Motor neuron (in vitro differentiated cells): ENCODE results near the gene ST14. TPM values are rescaled to one million over a fixed set of nuclear protein-coding genes. Genes with fewer than 3 reads are reported as not detected.

Experiments
- ATAC-seq, 8 experiments: fragments of 200-7000 bp; cut with Tn5 transposase; replicated peaks in 6 of 8; 2 replicates each; pipeline ENCODE4 v1.8.0; 2021; ENCODE audit warnings: mild to moderate bottlenecking in 8 of 8, moderate library complexity in 8 of 8
- H3K27ac ChIP-seq, 2 donors: fragments of 250-450 bp; sonication (Bioruptor Pico); 2 replicates each; pipeline ENCODE4 v1.9.0; 2021; ENCODE audit warnings: antibody characterized with exemption in 2 of 2, mild to moderate bottlenecking in 2 of 2, moderate library complexity in 1 of 2
- H3K4me1 ChIP-seq, 2 donors: fragments of 250-450 bp; sonication (Bioruptor Pico); replicated peaks in 1 of 2; 2 replicates each; pipeline ENCODE4 v1.6.1; 2021; ENCODE audit warnings: antibody characterized with exemption in 2 of 2, mild to moderate bottlenecking in 2 of 2, moderate library complexity in 1 of 2
- H3K4me3 ChIP-seq, 5 donors: fragments of 250-450 bp; sonication (Bioruptor Pico); 2 replicates each; pipeline ENCODE4 v1.9.0; 2021; ENCODE audit warnings: antibody characterized with exemption in 5 of 5, mild to moderate bottlenecking in 5 of 5, moderate library complexity in 4 of 5
- WGBS, 10 experiments: fragments of 450-650 bp; shearing (Covaris generic); methylation state at CpG; one replicate each; pipeline ENCODE4 v1.0.0; 2022; 5-methylcytosine and 5-hydroxymethylcytosine counted together
- in situ Hi-C, 9 experiments: fragments of 400-800 bp; cut with MboI; loops; one replicate each; pipeline ENCODE4 v1.15.0; 2021; ENCODE audit warnings: low sequenced_read_pairs in 9 of 9, low pct_unique_long_range_greater_than_20kb in 2 of 9; ENCODE audit not compliant: unreplicated experiment in 9 of 9
- total RNA-seq, 8 experiments: library from RNA; unstranded; fragments of 300-600 nt; gene quantifications; 2 replicates each; pipeline versions ENCODE4 v1.2.3 to v1.2.4, GENCODE V29; 2022

ST14 gene
- total RNA-seq = 1 to 10 TPM in 1 of 8 experiments, under 1 TPM in 4, not detected in 3; 0.09 to 1.1 (median 0.25) TPM

DNA sequence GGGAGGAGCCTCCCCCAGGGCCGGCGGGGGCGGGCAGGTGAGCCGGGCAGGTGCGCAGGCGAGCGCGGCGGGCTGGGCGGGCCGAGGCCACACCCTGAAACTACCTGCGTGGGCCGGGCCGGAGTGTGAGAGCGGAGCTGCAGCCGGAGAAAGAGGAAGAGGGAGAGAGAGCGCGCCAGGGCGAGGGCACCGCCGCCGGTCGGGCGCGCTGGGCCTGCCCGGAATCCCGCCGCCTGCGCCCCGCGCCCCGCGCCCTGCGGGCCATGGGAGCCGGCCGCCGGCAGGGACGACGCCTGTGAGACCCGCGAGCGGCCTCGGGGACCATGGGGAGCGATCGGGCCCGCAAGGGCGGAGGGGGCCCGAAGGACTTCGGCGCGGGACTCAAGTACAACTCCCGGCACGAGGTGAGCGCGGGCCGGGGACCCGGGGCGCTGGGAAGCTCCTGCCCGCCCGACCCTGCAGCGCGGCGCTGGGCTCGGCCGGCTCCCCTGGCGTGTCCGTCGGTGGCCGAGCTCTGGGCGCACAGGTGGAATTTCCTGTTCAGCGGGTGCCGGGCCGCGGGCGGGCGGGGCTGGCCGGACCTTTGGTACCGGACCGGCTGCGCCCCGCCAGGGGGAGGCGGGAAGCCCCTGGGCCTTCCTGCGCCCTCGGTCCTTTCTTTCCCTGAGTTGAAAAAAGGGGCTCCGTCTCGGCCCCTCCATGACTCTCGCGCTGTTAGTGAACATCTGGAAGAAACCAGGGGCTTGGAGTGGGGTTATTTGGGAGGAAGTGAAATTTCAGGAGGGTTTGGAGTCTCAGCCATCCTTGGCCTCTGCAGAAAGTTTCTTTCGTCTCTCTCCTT lies at the start of gene ST14:
Gene ST14 (plus strand): TSS at position 126 of the 841 bp plus-strand sequence. CDS start 198 bp downstream, at position 324.
- H3K27ac ChIP-seq = no peak within 1 kb of the TSS
- in situ Hi-C loops = no loop called here
- ATAC-seq = peak in 4 of 8 experiments; percentile 20 to 37 (median 30)
- H3K4me3 ChIP-seq = peak within 1 kb of the TSS in 1 of 5 donors; percentile 23
- WGBS, 10 experiments = 0 to 80% (median 33%) methylated on average over 1 to 6 of the region's 89 CpGs; no CpG with 5 or more reads in 6 of the 10 experiments
- no peaks in the 10 kb centered on the region for H3K4me1 ChIP-seq

- Histone ChIP-seq H3K4me3 (no peak overlapping the region), H3K4me1 (no peaks in the 10 kb centered on the region), H3K27ac (no peak overlapping the region)
- in situ Hi-C loops = loop anchor here in 1 of 9 experiments (25.0 kb wide), 1 partner anchor 173 kb away; no protein-coding TSS in a partner anchor
- WGBS, 10 experiments = 37 to 100% (median 85%) methylated on average over 1 to 6 of the region's 7 CpGs
- ATAC-seq = peak in 1 of 8 experiments; percentile 77
These were observed 49.1 kb upstream of the ST14 start for GRCh38 chr11:130110339-130111108.

GRCh38 chr11:130112071-130112830 lies 47.3 kb upstream of the ST14 start:
- WGBS, 10 experiments = 83 to 100% (median 93%) methylated on average over 2 to 10 of the region's 10 CpGs
- no peaks in the 10 kb centered on the region for H3K4me1 ChIP-seq
- no peak overlapping the region for H3K27ac ChIP-seq
- no peak overlapping the region for H3K4me3 ChIP-seq
- no peak for ATAC-seq
- in situ Hi-C loops = loop anchor here in 1 of 9 experiments (25.0 kb wide), 1 partner anchor 175 kb away; no protein-coding TSS in a partner anchor

DNA sequence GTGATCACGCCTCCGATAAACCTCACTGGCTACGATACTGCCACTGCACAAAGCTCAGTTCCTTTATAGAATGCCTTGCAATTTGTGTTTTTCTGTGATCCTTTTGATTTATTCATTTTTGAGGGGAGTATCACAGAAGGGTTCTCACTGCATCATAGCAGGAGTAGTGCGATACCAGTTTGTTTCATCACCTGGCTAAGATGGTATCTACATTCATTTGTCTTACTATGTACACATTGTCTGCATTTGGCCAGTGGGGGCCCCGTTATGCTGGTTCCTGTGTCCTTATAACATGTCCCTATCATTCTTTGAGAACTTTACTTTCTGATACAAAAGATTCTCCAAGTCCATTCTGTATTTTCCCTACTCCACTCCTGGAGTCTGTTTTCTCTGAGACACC lies 45.3 kb upstream of the ST14 start:
- Histone ChIP-seq H3K4me3 (no peak overlapping the region), H3K27ac (no peak overlapping the region), H3K4me1 (no peaks in the 10 kb centered on the region)
- in situ Hi-C loops = loop anchor here in 1 of 9 experiments (25.0 kb wide), 1 partner anchor 177 kb away; no protein-coding TSS in a partner anchor
- 93 to 100% (median 97%) methylated on average over 2 to 5 of the region's 5 CpGs; no CpG with 5 or more reads in 1 of the 10 experiments for WGBS, 10 experiments
- no peak for ATAC-seq

GRCh38 chr11:130114726-130115125 lies 44.9 kb upstream of the ST14 start:
- WGBS, 10 experiments = 90 to 100% (median 100%) methylated on average over 1 to 4 of the region's 4 CpGs; no CpG with 5 or more reads in 1 of the 10 experiments
- H3K4me1 ChIP-seq = no peaks in the 10 kb centered on the region
- no peak overlapping the region for H3K27ac ChIP-seq
- ATAC-seq = no peak
- in situ Hi-C loops = loop anchor here in 1 of 9 experiments (25.0 kb wide), 1 partner anchor 177 kb away; no protein-coding TSS in a partner anchor
- no peak overlapping the region for H3K4me3 ChIP-seq

DNA sequence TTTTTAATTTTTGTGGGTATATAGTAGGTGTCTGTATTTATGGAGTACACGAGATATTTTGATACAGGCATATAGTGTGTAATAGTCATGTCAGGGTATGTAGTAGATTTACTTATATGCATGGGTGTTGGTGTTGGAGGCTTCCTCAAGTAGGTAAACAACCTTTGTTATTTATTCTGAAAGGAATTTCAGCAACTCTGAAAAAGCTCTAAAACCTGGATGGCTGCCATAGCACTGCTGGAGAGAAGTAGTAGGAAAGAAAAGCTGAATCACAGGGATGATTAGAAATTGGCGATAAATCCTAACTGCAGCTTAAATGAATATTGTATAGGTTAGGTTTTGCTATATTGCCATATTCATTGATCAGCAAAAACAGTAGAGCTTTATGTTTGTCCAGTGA lies 44.4 kb upstream of the ST14 start:
- H3K27ac ChIP-seq = no peak overlapping the region

GRCh38 chr11:130118165-130118564 lies 41.4 kb upstream of the ST14 start:
- no peaks in the 10 kb centered on the region for H3K4me1 ChIP-seq
- no peak overlapping the region for H3K4me3 ChIP-seq
- in situ Hi-C loops = loop anchor here in 1 of 9 experiments (25.0 kb wide), 1 partner anchor 181 kb away; no protein-coding TSS in a partner anchor
- H3K27ac ChIP-seq = no peak overlapping the region
- 57 to 100% (median 93%) methylated on average over 1 to 2 of the region's 2 CpGs; no CpG with 5 or more reads in 1 of the 10 experiments for WGBS, 10 experiments
- no peak for ATAC-seq

More for the DNA sequence above, 44.4 kb upstream of the ST14 start:
- Histone ChIP-seq H3K4me1 (no peaks in the 10 kb centered on the region), H3K4me3 (no peak overlapping the region)
- ATAC-seq = peak in 1 of 8 experiments; percentile 53
- in situ Hi-C loops = loop anchor here in 1 of 9 experiments (25.0 kb wide), 1 partner anchor 178 kb away; no protein-coding TSS in a partner anchor
- WGBS, 10 experiments = 80 to 100% (median 100%) methylated on average over 1 to 2 of the region's 2 CpGs; no CpG with 5 or more reads in 1 of the 10 experiments

DNA sequence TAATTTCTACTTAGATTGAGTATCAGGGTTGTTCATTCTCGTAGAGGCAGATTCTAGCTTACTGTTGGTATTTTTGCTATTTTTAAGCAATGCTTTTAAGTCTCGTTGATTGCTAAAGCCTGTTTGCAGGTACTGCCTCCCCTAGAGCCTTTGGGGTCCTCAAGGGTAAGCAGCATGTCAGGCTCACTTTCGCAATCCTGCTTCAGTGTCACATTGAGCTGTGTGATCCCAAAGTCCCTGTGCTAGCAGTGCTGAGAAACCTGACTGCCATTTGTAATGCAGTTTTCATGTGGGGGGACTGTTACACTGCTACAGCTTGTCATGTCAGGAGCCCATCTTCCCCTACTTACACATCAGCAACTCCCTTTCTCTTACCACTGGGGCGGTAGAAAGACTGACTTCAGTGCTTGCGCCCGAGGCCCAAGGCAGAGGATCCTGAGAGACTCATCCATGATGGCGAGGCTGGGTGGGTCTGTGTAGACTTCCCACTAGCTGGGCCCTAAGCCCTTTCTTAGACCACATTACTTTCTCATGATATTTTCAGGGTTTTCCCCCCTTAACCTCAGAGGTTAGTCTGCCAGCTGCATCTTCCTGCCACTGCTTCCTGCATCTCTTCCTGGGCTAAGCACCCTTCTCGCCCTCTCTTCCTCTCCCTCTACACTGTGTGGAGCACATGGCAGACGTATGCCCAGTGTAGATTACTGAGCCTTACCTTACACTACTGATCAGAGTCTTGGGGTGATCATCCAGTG lies 40.8 kb upstream of the ST14 start:
- in situ Hi-C loops = loop anchor here in 1 of 9 experiments (25.0 kb wide), 1 partner anchor 182 kb away; no protein-coding TSS in a partner anchor
- no peak overlapping the region for H3K4me3 ChIP-seq
- 67 to 100% (median 89%) methylated on average over 1 to 5 of the region's 9 CpGs; no CpG with 5 or more reads in 1 of the 10 experiments for WGBS, 10 experiments
- no peak overlapping the region for H3K27ac ChIP-seq
- no peak for ATAC-seq
- H3K4me1 ChIP-seq = no peaks in the 10 kb centered on the region

DNA sequence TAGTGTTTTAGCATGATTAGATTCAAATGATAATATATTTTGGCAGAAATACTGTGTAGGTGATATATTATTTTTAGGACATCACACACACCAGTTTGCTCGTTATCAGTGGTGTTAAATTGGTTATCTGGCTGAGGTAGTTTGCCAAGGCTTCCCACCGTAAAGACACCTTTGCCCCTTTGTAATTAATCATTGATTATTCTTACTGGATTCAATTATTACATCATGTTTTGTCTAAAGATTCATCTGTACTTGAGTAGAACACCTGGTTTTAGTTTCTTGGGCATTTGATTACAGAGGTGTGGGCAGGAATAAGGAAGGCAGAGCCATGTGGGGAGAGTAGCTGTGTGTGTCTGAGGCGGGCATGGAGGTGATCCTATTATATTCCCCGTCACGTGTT lies 39.5 kb upstream of the ST14 start:
- no peak for ATAC-seq
- 75 to 100% (median 94%) methylated on average over 1 to 5 of the region's 5 CpGs; no CpG with 5 or more reads in 3 of the 10 experiments for WGBS, 10 experiments
- no peaks in the 10 kb centered on the region for H3K4me1 ChIP-seq
- in situ Hi-C loops = loop anchor here in 1 of 9 experiments (25.0 kb wide), 1 partner anchor 183 kb away; no protein-coding TSS in a partner anchor
- H3K4me3 ChIP-seq = no peak overlapping the region
- no peak overlapping the region for H3K27ac ChIP-seq

DNA sequence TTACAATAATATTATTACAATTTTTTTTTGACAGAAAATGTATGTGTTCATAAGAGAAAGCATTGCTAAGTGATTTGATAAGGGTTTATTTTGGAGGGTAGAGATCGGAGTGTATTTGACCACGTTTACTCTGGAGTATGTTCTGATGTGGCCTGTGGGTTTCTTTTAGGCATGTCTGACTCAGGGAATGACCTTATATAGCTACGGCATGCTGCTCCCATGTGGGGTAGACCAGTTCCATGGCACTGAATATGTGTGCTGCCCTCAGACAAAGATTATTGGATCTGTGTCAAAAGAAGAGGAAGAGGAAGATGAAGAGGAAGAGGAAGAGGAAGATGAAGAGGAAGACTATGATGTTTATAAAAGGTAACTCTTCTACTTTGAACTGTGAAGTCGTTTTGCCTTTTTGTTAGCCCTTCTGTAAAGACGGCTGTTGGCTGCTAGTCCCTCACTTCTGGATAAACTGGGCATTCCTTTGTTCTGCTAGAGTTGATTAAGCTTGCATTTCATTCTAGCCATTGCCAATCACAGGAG lies 38.1 kb upstream of the ST14 start:
- no peak overlapping the region for H3K27ac ChIP-seq
- in situ Hi-C loops = loop anchor here in 1 of 9 experiments (25.0 kb wide), 1 partner anchor 184 kb away; no protein-coding TSS in a partner anchor
- ATAC-seq = no peak

GRCh38 chr11:130122141-130122575 lies 37.4 kb upstream of the ST14 start:
- no peak for ATAC-seq
- H3K27ac ChIP-seq = no peak overlapping the region
- H3K4me3 ChIP-seq = no peak overlapping the region
- H3K4me1 ChIP-seq = no peaks in the 10 kb centered on the region
- in situ Hi-C loops = loop anchor here in 1 of 9 experiments (25.0 kb wide), 1 partner anchor 185 kb away; no protein-coding TSS in a partner anchor
- 51 to 100% (median 86%) methylated on average over 1 to 7 of the region's 7 CpGs; no CpG with 5 or more reads in 1 of the 10 experiments for WGBS, 10 experiments

More for the DNA sequence above, 38.1 kb upstream of the ST14 start:
- Histone ChIP-seq H3K4me1 (no peaks in the 10 kb centered on the region), H3K4me3 (no peak overlapping the region)
- WGBS, 10 experiments = 41 to 100% (median 87%) methylated on average over 1 to 5 of the region's 5 CpGs; no CpG with 5 or more reads in 2 of the 10 experiments
